Raji (cell line): ENCODE data around the gene CRYBG3.

Experiments used
- POLR2A ChIP-seq: IDR thresholded peaks from 2 replicates; pipeline ENCODE4 v1.6.1; 2011; ENCODE audit warnings: low read depth, low read length, control low read depth; ENCODE audit not compliant: insufficient read depth

The CRYBG3 gene

GRCh38 chr3:97825101-97825500, 3.3 kb downstream of the CRYBG3 start:
- TF ChIP-seq POLR2A, result no peak

DNA sequence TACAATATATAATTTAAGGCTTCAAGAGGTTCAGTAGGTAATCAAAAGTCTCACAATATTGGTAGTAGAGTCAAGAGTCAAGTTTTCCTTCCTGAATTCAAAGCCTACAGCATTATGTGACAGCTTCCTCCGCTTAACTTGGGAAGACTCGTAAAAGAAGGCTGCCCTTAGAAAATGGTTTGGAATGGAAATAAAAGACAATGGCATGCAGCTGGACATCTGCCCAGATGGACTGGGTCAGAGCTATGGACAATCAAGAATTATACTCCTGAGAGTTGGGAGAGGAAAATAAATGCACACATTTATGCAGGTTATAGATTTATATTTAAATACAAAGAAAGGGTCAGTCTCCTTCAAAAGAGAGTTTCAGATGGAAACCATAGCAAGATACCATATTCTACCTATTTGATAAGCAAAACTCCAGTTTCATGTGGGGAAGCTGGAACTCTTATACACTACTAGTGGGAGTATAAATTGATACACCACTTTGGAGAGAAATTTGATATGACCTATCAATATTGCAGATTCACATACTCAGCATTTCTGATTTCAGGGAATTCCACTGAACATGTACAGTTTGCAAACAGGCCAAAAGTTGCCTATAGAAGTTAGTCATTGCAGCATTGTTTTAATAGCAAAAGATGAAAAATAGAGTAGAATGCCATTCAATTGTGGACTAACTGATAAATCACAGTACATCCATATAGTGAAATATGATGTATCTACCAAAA, 6.1 kb downstream of the CRYBG3 start:
- no peak for TF ChIP-seq POLR2A

DNA sequence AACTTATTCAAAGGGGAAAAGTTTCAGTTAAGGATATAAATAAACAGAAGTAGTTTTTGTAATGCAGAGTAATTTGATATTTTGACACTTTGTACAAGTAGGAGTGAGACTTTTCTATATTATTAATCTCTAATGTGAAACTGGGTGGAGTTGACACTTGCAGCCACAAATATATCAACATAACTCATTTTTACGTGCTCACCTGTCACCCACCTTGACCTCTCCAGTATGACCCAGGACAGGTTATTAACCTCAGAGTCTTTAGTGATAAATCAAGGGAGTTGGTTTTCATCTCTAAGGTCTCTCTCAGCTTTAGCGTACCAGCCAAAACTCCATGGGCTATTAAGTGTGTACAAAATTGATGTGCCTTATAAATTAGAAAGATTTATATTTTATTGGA, 7.4 kb downstream of the CRYBG3 start:
- TF ChIP-seq POLR2A, result no peak

GRCh38 chr3:97830638-97831037, 8.8 kb downstream of the CRYBG3 start:
- no peak for TF ChIP-seq POLR2A

DNA sequence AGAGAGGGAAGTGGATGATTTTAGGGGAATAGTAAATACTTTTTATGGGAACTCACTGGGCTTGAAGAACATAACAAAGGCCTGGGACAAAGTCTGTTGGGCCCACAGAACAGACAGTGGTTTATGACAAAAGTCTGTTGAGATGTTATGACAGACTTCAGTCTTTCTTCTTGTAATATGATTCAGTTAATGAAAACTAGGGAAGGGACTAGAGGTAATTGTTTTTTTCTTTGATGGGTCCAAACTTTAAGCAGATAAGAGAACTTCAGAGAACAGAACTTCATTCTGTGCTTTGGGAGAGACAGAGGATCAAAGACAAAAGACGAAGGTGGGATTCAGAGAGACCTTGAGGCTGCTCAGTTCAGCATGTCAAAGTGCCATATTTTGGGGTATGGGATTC, 9.3 kb downstream of the CRYBG3 start:
- no peak for TF ChIP-seq POLR2A

- no peak for TF ChIP-seq POLR2A
Measured at GRCh38 chr3:97835761-97836160, 13.9 kb downstream of the CRYBG3 start.

- no peak for TF ChIP-seq POLR2A
Measured at GRCh38 chr3:97838393-97838792, 16.6 kb downstream of the CRYBG3 start.

DNA sequence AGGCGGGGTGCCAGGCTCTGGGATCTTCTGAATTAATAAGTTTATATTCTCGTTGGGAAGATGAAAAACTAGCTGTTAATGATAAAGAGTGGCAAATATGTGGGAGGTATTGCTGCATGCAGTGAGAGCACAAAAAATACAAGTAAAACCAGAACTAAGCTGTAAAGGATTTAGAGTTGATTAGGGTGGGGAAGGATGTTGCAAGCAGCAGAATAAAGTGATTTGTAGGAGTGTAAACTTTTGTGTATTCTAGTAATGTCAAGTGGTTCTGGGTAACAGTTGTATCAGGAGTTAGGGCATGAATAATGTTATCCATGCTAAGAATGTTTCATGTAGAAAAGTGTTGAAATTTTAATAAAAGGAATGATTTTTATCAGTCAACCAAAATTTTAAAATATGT, 18.1 kb downstream of the CRYBG3 start:
- TF ChIP-seq POLR2A, result no peak

GRCh38 chr3:97841304-97841703, 19.5 kb downstream of the CRYBG3 start:
- TF ChIP-seq POLR2A, result no peak

DNA sequence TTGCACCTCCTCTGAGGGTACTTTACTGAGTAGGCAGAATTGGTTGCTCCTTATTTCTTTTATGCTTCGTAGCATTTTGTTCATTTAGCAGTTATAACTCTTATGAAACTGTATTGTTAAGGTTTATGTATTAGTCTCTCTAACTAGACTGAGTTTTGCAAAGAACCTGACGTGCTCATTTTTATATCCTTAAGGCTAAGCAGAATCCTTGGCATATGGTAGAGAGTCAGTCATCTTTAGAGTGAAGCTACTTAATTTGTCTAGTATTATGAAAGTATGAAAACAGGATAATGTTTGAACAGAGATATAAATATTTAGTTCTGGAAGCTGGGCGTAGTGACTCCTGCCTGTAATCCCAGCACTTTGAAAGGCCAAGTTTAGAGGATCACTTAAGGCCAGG, 20.1 kb downstream of the CRYBG3 start:
- TF ChIP-seq POLR2A, result no peak

DNA sequence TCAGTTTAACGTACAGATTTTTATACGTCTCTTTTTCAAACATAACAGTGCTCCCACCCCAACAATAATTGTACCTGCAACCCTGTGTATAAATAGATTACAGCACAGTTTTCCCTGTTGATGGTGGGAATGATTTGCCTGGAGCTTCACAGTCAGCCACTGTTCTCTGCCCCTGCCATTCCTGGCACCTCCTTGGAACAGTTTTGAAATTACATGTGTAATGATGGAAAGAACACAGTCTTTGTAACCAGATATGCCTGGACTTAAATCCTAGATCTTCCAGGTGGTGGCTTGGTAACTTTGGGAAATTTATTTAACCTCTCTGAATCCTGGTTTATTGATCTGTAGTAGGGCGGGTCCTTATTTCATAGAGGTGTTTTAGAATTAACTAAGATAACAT, 27.0 kb downstream of the CRYBG3 start:
- TF ChIP-seq POLR2A, result no peak

DNA sequence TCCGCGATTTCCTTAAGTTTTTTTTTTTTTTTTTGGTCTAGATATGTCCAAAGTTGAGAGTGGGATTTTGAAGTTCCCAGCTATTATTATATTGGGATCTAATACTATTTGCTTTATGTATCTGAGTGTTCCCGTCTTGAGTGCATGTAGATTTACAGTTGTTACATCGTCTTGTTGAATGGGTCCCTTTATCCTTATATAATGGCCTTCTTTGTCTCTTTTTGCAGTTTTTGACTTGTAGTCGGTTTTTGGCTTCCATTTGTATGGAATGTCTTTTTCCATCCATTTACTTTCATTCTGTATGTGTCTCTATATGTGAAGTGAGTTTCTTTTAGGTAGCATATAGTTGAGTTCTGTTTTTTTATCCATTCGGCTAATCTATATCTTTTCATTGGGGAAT, 35.6 kb downstream of the CRYBG3 start:
- no peak for TF ChIP-seq POLR2A

GRCh38 chr3:97860364-97860763, 38.6 kb downstream of the CRYBG3 start:
- no peak for TF ChIP-seq POLR2A

GRCh38 chr3:97862582-97862981, 40.8 kb downstream of the CRYBG3 start:
- TF ChIP-seq POLR2A, result no peak

GRCh38 chr3:97863031-97863430, 41.2 kb downstream of the CRYBG3 start:
- TF ChIP-seq POLR2A, result no peak

DNA sequence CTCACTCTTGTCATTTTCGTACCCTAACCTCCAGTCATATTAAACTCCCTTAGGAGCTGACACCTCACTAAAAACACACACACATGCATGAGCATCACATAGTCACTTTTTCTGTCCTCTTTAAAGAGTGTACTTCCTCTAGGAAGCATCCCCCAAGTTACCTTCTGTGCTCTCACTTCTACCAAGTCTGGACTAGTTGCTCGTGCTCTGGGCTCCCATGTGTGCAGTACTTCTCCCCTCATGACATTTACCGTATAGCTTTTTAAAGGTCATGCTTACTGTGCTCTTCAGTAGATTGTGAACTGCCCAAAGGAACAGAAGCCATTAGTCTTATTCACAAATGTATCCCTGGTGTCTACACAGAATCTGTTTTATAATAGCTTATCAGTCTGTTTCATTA, 42.0 kb downstream of the CRYBG3 start:
- no peak for TF ChIP-seq POLR2A

DNA sequence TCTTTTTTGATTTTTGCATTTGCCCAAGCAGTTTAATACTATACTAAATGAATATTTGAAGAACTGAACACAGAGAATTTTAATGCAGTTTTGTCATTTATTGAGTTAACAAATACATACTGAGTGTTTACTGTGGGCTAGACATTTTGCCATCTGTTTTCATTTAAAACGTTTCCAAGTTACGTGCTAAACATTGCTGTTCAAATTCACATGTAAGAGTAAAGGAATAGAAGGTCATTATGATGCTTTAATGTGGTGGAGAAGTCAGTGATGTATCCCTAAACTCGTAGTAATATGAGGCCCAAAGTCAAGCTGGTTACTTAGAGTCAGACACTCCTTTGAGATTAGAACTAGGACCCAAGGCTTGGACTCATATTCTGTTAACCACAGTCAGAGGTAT, 49.4 kb downstream of the CRYBG3 start:
- TF ChIP-seq POLR2A, result no peak
